OCI-LY1 (cell line): ENCODE results near the gene GNG7.

Experiments
- H2AFZ ChIP-seq: fragments of 200-600 bp; sonication (generic), shearing (Covaris generic); 2 replicates; pipeline ENCODE4 v1.6.0; 2014; ENCODE audit warnings: antibody characterized with exemption, mild to moderate bottlenecking, low read length
- H3F3A ChIP-seq: fragments of 200-600 bp; sonication (generic), shearing (Covaris generic); 2 replicates; pipeline ENCODE4 v1.6.0; 2014; ENCODE audit warnings: mild to moderate bottlenecking, antibody characterized with exemption, low read length, moderate library complexity; ENCODE audit not compliant: insufficient read depth
- H3K27ac ChIP-seq: fragments of 200-600 bp; sonication (generic); 2 replicates; pipeline ENCODE4 v1.5.1; 2014; ENCODE audit warnings: low read length, mixed run types, mild to moderate bottlenecking, low read depth; ENCODE audit not compliant: poor library complexity, severe bottlenecking
- H3K27me3 ChIP-seq: fragments of 200-600 bp; sonication (generic); 2 replicates; pipeline ENCODE4 v1.6.0; 2014; ENCODE audit warnings: antibody characterized with exemption, mild to moderate bottlenecking, low read length, moderate library complexity; ENCODE audit not compliant: insufficient read depth
- H3K36me3 ChIP-seq: fragments of 200-600 bp; sonication (generic); 2 replicates; pipeline ENCODE4 v1.6.1; 2014; ENCODE audit warnings: mild to moderate bottlenecking, antibody characterized with exemption, low read length, moderate library complexity, mixed read lengths; ENCODE audit not compliant: insufficient read depth
- H3K4me1 ChIP-seq: fragments of 200-600 bp; sonication (generic); 2 replicates; pipeline ENCODE4 v1.5.1; 2014; ENCODE audit warnings: mild to moderate bottlenecking, low read length, moderate library complexity; ENCODE audit not compliant: insufficient read depth, severe bottlenecking
- H3K4me2 ChIP-seq: fragments of 200-600 bp; sonication (generic), shearing (Covaris generic); 2 replicates; pipeline ENCODE4 v1.6.1; 2014; ENCODE audit warnings: low read length
- H3K4me3 ChIP-seq: fragments of 200-600 bp; sonication (generic); 2 replicates; pipeline ENCODE4 v1.5.1; 2014; ENCODE audit warnings: low read length, low read depth, mild to moderate bottlenecking, mixed read lengths; ENCODE audit not compliant: poor library complexity, severe bottlenecking
- H3K79me2 ChIP-seq: fragments of 200-600 bp; shearing (Covaris generic); 2 replicates; pipeline ENCODE4 v1.6.1; 2016; ENCODE audit warnings: mixed run types, low read length, mixed read lengths; ENCODE audit not compliant: insufficient read depth
- H3K9ac ChIP-seq: fragments of 200-600 bp; sonication (generic), shearing (Covaris generic); 2 replicates; pipeline ENCODE4 v1.6.1; 2014; ENCODE audit warnings: mild to moderate bottlenecking, low read length, mixed read lengths
- H3K9me2 ChIP-seq: fragments of 200-600 bp; sonication (generic), shearing (Covaris generic); 2 replicates; pipeline ENCODE4 v1.6.1; 2014; ENCODE audit warnings: low read depth, mild to moderate bottlenecking, low read length, mixed read lengths
- H3K9me3 ChIP-seq: fragments of 200-600 bp; shearing (Covaris generic); 2 replicates; pipeline ENCODE4 v1.6.1; 2014; ENCODE audit warnings: low read length, mixed read lengths
- H4K20me1 ChIP-seq: fragments of 200-600 bp; sonication (generic), shearing (Covaris generic); 2 replicates; pipeline ENCODE4 v1.6.0; 2016; ENCODE audit warnings: mild to moderate bottlenecking, low read length; ENCODE audit not compliant: insufficient read depth
- CTCF ChIP-seq: fragments of 200-600 bp; sonication (generic), shearing (Covaris generic); IDR thresholded peaks from 2 replicates; pipeline ENCODE4 v1.5.1; 2017; ENCODE audit warnings: mild to moderate bottlenecking, antibody characterized with exemption, low read length, moderate library complexity, mixed read lengths
- EZH2 ChIP-seq: fragments of 200-600 bp; sonication (generic), shearing (Covaris generic); IDR thresholded peaks from 2 replicates; pipeline ENCODE4 v1.8.0; 2017; ENCODE audit warnings: borderline replicate concordance, mixed run types, mild to moderate bottlenecking, antibody characterized with exemption, low read length, moderate library complexity, mixed read lengths

The GNG7 gene

GRCh38 chr19:2693492-2694160 is 8.9 kb downstream of the GNG7 start:
- TF ChIP-seq EZH2 = no peak
- no peak for TF ChIP-seq CTCF
- Histone ChIP-seq H3K27me3 (no peaks in the 10 kb centered on the region), H4K20me1 (no peaks in the 10 kb centered on the region), H3K27ac (no peak overlapping the region), H3K9me3 (no peaks in the 10 kb centered on the region), H3K79me2 (no peaks in the 10 kb centered on the region), H3K4me1 (peaks cover 6% of the 10 kb centered on the region), H3K36me3 (no peaks in the 10 kb centered on the region), H3F3A (0 out of 2 replicates have a peak, but pooled peaks cover 1% of the 10 kb centered on the region), H3K4me2 (no peak overlapping the region), H2AFZ (no peak overlapping the region), H3K4me3 (no peak overlapping the region), H3K9me2 (no peaks in the 10 kb centered on the region), H3K9ac (no peak overlapping the region)

GRCh38 chr19:2691951-2692350 is 10.5 kb downstream of the GNG7 start:
- no peak overlapping the region for H3K27ac ChIP-seq
- H3K4me1 ChIP-seq = no peaks in the 10 kb centered on the region
- H3K9me2 ChIP-seq = no peaks in the 10 kb centered on the region
- H4K20me1 ChIP-seq = no peaks in the 10 kb centered on the region
- H3F3A ChIP-seq = no peaks in the 10 kb centered on the region
- H3K9ac ChIP-seq = no peak overlapping the region
- no peaks in the 10 kb centered on the region for H3K27me3 ChIP-seq
- TF ChIP-seq CTCF (no peak), EZH2 (no peak)
- no peaks in the 10 kb centered on the region for H3K36me3 ChIP-seq
- H3K4me3 ChIP-seq = no peak overlapping the region
- H2AFZ ChIP-seq = no peak overlapping the region
- no peak overlapping the region for H3K4me2 ChIP-seq
- no peaks in the 10 kb centered on the region for H3K9me3 ChIP-seq
- no peaks in the 10 kb centered on the region for H3K79me2 ChIP-seq

GRCh38 chr19:2690856-2691255 is 11.6 kb downstream of the GNG7 start:
- Histone ChIP-seq H4K20me1 (no peaks in the 10 kb centered on the region), H3K9me3 (no peaks in the 10 kb centered on the region), H3K27me3 (no peaks in the 10 kb centered on the region), H3K27ac (no peak overlapping the region), H3K9me2 (no peaks in the 10 kb centered on the region), H3K9ac (no peak overlapping the region), H3K4me3 (no peak overlapping the region), H3F3A (no peaks in the 10 kb centered on the region), H3K36me3 (no peaks in the 10 kb centered on the region), H3K79me2 (no peaks in the 10 kb centered on the region), H3K4me2 (no peak overlapping the region), H3K4me1 (no peaks in the 10 kb centered on the region), H2AFZ (no peak overlapping the region)
- TF ChIP-seq EZH2 (no peak), CTCF (no peak)
